Gastroesophageal sphincter (tissue), 4 donors: ENCODE measurements around the gene STK32C. TPM values are rescaled to one million over a fixed set of nuclear protein-coding genes. Genes with fewer than 3 reads are reported as not detected.
"Not testable (repeated sequence)": the region's sequence is repeated elsewhere in the genome, so short reads cannot be mapped to it uniquely, and the experiment has no call there.

ENCODE experiments used
- ATAC-seq: fragments of 150-250 bp; one replicate; pipeline ENCODE4 v1.9.1; 2016; ENCODE audit warnings: mild to moderate bottlenecking, moderate library complexity
- H3K27ac ChIP-seq, 4 donors: fragments of 200-600 bp; sonication (generic) in 3 of 4; 1 replicate in 3 of 4; 2 replicates in 1 of 4; pipeline ENCODE4 v1.5.1; 2016 to 2019
- H3K27me3 ChIP-seq: fragments of 200-600 bp; sonication (generic); one replicate; pipeline ENCODE4 v1.5.1; 2019
- H3K36me3 ChIP-seq, 2 donors: fragments of 200-600 bp; sonication (generic); one replicate each; pipeline ENCODE4 v1.5.1; 2019; ENCODE audit warnings: control low read depth in 1 of 2
- H3K4me1 ChIP-seq, 3 donors: fragments of 200-600 bp; sonication (generic); 1 replicate in 2 of 3; 2 replicates in 1 of 3; pipeline ENCODE4 v1.5.1; 2016 to 2019; ENCODE audit warnings: control low read depth in 2 of 3
- H3K4me3 ChIP-seq, 2 donors: fragments of 200-600 bp; sonication (generic); one replicate each; pipeline ENCODE4 v1.5.1; 2019; ENCODE audit warnings: mild to moderate bottlenecking in 1 of 2, moderate library complexity in 1 of 2
- H3K9me3 ChIP-seq, 3 donors: fragments of 200-600 bp; sonication (generic); one replicate each; pipeline ENCODE4 v1.5.1; 2017 to 2019; ENCODE audit warnings: control low read depth in 2 of 3
- EP300 ChIP-seq: sonication (generic); formaldehyde crosslinking; IDR thresholded peaks from one replicate; pipeline ENCODE4 v1.6.1; 2017; ENCODE audit warnings: antibody characterized with exemption, mild to moderate bottlenecking
- POLR2A ChIP-seq, 2 donors: fragments of 450-650 bp; IDR thresholded peaks; one replicate each; pipeline ENCODE4 v1.6.1; 2017; ENCODE audit warnings: antibody characterized with exemption in 2 of 2, mild to moderate bottlenecking in 2 of 2, moderate library complexity in 1 of 2
- POLR2AphosphoS5 ChIP-seq: sonication (generic); formaldehyde crosslinking; IDR thresholded peaks from one replicate; pipeline ENCODE4 v1.6.1; 2017; ENCODE audit warnings: antibody characterized with exemption
- WGBS, 2 donors: methylation state at CpG; one replicate each; pipeline ENCODE4 v1.1.5; 2018; ENCODE audit warnings: low coverage in 1 of 2; 5-methylcytosine and 5-hydroxymethylcytosine counted together
- total RNA-seq, 4 donors: library from RNA; depleted of rRNA; stranded (reverse); fragments of >200 nt; gene quantifications; one replicate each; pipeline ENCODE4 v1.1.0, GENCODE V29; 2016
- TF ChIP-seq, protein P1 (sequence below), 4 experiments: fragments of 200-600 bp in 2 of 4; fragments of 450-650 bp in 2 of 4; sonication (generic) in 1 of 4; IDR thresholded peaks; one replicate each; pipeline ENCODE4 v1.5.1; 2017 to 2019; ENCODE audit warnings: antibody characterized with exemption in 4 of 4, mild to moderate bottlenecking in 2 of 4, moderate library complexity in 2 of 4

STK32C gene
- total RNA-seq, 4 donors from 2014 or later: 3.8 to 13.0 (median 5.1) TPM

DNA sequence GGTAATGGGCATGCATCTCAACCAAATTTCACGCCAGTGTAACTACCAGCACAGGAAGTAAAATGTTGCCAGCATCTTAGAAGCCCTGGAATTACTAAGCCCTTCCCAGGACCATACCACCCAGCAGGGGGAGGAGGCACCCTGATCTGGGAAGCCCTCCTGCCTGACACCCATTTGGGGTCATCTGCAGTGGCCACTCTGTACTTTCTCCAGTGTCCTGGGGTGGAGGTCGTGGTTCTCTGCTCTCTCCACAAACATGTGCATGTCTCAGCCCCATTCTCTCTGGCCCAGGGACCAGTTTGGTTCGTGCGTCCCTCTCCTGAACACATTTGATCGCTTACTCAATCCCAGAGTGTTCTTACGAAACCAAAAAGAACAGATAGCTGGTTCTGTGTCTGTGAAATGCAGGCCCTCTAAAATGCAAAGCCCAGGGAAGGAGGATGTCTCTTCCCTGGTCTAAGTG, 14.9 kb upstream of the STK32C start:
- Histone ChIP-seq H3K4me1 (no peaks in the 10 kb centered on the region), H3K9me3 (no peaks in the 10 kb centered on the region), H3K27ac (no peak overlapping the region), H3K27me3 (no peaks in the 10 kb centered on the region), H3K36me3 (peaks cover 0 to 15% of the 10 kb centered on the region in 2 donors), H3K4me3 (no peak overlapping the region)
- no peak for ATAC-seq
- 63 to 80% methylated on average over 2 to 6 of the region's 6 CpGs for WGBS, 2 donors
- TF ChIP-seq, protein P1, sequence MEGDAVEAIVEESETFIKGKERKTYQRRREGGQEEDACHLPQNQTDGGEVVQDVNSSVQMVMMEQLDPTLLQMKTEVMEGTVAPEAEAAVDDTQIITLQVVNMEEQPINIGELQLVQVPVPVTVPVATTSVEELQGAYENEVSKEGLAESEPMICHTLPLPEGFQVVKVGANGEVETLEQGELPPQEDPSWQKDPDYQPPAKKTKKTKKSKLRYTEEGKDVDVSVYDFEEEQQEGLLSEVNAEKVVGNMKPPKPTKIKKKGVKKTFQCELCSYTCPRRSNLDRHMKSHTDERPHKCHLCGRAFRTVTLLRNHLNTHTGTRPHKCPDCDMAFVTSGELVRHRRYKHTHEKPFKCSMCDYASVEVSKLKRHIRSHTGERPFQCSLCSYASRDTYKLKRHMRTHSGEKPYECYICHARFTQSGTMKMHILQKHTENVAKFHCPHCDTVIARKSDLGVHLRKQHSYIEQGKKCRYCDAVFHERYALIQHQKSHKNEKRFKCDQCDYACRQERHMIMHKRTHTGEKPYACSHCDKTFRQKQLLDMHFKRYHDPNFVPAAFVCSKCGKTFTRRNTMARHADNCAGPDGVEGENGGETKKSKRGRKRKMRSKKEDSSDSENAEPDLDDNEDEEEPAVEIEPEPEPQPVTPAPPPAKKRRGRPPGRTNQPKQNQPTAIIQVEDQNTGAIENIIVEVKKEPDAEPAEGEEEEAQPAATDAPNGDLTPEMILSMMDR (IDR thresholded peaks at IDR 0.05): no peak
- TF ChIP-seq EP300 (no peak), POLR2AphosphoS5 (no peak), POLR2A (IDR thresholded peaks at IDR 0.05) (no peak)

DNA sequence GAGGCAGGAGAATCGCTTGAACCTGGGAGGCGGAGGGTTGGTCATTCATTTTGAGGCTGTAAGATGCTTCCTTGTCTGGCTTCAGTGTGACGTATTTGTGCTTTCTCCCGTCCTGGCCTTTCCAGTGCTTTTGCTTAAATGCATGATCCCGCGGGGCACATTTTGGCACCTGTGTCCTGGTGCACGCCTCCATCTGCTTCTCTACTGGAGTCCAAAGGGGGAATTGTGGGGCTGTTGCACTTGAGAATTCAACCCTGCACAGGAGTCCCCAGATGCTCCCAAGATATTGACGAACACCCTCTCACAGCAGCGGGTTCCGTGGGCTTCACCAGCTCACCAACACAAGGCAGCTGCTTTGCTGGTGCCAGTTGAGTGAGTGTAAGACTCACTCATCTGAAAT, 14.0 kb upstream of the STK32C start:
- H3K36me3 ChIP-seq: peaks cover 0 to 10% of the 10 kb centered on the region in 2 donors
- TF ChIP-seq, protein P1 (IDR thresholded peaks at IDR 0.05): no peak
- TF ChIP-seq EP300 (no peak), POLR2AphosphoS5 (no peak), POLR2A (IDR thresholded peaks at IDR 0.05) (no peak)
- no peaks in the 10 kb centered on the region for H3K27me3 ChIP-seq
- no peaks in the 10 kb centered on the region for H3K9me3 ChIP-seq
- 87% methylated on average over 7 of the region's 10 CpGs; no CpG with 5 or more reads in 1 of the 2 donors for WGBS, 2 donors
- H3K4me3 ChIP-seq: no peak overlapping the region
- H3K4me1 ChIP-seq: no peaks in the 10 kb centered on the region
- ATAC-seq: no peak
- H3K27ac ChIP-seq: no peak overlapping the region

DNA sequence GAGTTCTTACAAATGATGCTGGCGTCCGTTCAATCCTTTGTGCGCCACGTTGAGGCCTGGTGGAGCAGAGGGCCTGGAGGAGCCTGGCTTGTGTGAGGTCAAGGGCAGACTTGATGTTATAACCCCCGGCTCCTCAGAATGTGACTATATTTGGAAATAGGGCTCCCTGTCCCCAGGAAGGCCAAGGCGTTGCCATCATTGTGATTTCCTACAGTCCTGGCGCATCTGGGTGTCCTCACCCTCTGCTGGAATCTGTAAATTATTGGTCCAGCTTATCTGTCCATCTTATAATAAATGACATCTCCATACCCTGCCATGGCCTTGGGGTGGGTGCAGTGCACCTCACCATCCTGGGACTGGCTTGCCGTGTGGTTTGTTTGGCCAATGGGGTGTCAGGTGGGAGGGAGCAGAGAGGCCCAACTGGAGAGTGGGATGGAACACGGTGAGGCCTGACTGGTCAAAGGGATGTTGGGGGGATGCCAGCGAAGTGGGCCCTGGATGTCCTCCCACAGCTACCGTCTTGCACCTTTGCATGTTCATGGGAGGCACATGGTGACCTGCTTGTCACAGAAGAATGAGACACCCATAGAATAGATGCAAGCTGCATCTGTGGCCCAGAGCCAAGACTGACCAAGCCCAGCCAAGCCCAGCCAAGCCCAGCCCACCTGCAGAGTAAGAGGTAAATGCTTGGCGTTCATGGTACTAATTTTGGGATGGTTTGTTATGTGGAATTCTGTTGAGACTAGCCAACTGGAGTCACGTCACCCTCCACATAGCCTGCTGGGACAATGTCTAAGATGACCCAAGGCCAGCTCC, 13.1 kb upstream of the STK32C start:
- no peaks in the 10 kb centered on the region for H3K4me1 ChIP-seq
- WGBS, 2 donors: 91 to 100% methylated on average over 3 to 7 of the region's 13 CpGs
- ATAC-seq: no peak
- H3K36me3 ChIP-seq: peaks cover 0 to 10% of the 10 kb centered on the region in 2 donors
- no peaks in the 10 kb centered on the region for H3K27me3 ChIP-seq
- no peak for TF ChIP-seq EP300
- TF ChIP-seq POLR2AphosphoS5: no peak
- no peak for TF ChIP-seq POLR2A (IDR thresholded peaks at IDR 0.05)
- TF ChIP-seq, protein P1 (IDR thresholded peaks at IDR 0.05): no peak
- no peaks in the 10 kb centered on the region for H3K9me3 ChIP-seq
- no peak overlapping the region for H3K27ac ChIP-seq
- H3K4me3 ChIP-seq: no peak overlapping the region

- no peak for ATAC-seq
- no peak overlapping the region for H3K27ac ChIP-seq
- no peak overlapping the region for H3K4me3 ChIP-seq
- H3K4me1 ChIP-seq: no peaks in the 10 kb centered on the region
- H3K27me3 ChIP-seq: no peaks in the 10 kb centered on the region
- peaks cover 0 to 10% of the 10 kb centered on the region in 2 donors for H3K36me3 ChIP-seq
- WGBS, 2 donors: 50 to 69% methylated on average over 7 to 14 of the region's 15 CpGs
- TF ChIP-seq EP300 (no peak), POLR2A (IDR thresholded peaks at IDR 0.05) (no peak), POLR2AphosphoS5 (no peak)
- TF ChIP-seq, protein P1 (IDR thresholded peaks at IDR 0.05): no peak
- H3K9me3 ChIP-seq: no peaks in the 10 kb centered on the region
Observed at GRCh38 chr10:132319853-132320653, 12.3 kb upstream of the STK32C start.

- not testable (repeated sequence) for H3K9me3 ChIP-seq, H3K27me3 ChIP-seq, H3K27ac ChIP-seq, H3K4me3 ChIP-seq, H3K36me3 ChIP-seq, H3K4me1 ChIP-seq, ATAC-seq
- whole genome bisulfite sequencing, 2 donors: 87 to 89% methylated on average over 3 to 6 of the region's 6 CpGs
Observed at GRCh38 chr10:132317477-132317876, 9.7 kb upstream of the STK32C start.
